Hepatic stellate cell (primary cell): Measurements from ENCODE around the gene FAAP20.
A peak's percentile ranks its signal among the peaks of the same experiment; 100 is the strongest.

Experiments
- DNase-seq: peaks from one replicate; pipeline ENCODE4 v3.0.0; 2011; ENCODE audit warnings: low spot score

FAAP20 gene

DNA sequence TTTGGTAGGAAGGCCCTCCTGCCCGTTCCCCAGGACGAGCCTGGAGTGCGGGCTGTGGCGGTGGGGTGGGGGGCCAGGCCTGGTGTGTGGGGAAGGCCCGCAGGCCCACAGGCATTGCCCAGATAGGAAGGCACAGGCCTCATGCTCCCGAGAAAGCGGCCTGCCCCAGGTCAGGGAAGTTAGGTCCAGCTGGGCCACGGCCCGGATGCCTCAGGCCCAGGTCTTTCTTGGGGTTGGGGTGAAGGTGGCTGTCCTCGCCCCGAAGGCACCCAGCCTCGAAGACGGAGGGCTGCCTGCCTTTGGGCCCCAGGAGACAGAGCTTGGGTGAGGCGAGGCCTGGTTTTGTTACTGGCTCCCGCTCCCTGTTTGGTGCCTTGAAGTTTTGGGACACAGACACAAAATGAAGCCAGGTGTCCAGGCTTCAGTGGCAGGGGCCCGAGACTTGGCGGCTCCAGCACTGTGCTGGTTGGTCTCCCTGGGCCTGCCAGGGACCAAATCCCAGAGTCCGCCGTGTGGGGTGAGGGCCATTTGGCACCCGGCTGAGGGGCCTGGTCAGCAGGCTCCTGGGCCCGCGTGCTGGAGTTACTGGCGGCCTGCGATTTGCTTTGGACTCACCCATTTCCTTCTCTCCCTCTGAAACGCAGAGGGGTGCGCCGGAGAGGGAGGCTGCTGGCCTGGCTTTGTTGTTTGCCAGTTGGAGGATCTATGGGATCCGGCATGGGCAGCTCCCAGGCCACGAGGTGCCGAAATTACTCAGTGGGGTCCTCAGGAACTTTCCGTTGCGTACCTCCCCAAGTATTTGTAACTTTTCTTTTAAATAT lies 35.5 kb upstream of the FAAP20 start:
- peak; percentile 65 for DNase-seq

DNA sequence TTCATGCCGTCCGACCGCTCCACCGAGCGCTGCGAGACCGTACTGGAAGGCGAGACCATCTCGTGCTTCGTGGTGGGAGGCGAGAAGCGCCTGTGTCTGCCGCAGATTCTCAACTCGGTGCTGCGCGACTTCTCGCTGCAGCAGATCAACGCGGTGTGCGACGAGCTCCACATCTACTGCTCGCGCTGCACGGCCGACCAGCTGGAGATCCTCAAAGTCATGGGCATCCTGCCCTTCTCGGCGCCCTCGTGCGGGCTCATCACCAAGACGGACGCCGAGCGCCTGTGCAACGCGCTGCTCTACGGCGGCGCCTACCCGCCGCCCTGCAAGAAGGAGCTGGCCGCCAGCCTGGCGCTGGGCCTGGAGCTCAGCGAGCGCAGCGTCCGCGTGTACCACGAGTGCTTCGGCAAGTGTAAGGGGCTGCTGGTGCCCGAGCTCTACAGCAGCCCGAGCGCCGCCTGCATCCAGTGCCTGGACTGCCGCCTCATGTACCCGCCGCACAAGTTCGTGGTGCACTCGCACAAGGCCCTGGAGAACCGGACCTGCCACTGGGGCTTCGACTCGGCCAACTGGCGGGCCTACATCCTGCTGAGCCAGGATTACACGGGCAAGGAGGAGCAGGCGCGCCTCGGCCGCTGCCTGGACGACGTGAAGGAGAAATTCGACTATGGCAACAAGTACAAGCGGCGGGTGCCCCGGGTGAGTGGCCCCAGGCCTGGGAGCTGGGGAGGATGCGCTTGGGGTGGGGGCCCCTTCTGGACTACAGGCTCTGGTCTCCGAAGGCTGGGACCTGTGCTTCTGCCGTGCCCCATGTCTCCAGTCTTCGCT lies 34.7 kb upstream of the FAAP20 start:
- peak; percentile 64 for DNase-seq

DNA sequence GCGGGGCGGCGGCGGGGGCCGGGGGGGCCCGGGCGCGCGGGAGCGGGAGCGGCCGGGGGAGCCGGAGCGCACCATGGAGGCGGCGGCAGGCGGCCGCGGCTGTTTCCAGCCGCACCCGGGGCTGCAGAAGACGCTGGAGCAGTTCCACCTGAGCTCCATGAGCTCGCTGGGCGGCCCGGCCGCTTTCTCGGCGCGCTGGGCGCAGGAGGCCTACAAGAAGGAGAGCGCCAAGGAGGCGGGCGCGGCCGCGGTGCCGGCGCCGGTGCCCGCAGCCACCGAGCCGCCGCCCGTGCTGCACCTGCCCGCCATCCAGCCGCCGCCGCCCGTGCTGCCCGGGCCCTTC lies 34.1 kb upstream of the FAAP20 start:
- DNase-seq, result no peak

DNA sequence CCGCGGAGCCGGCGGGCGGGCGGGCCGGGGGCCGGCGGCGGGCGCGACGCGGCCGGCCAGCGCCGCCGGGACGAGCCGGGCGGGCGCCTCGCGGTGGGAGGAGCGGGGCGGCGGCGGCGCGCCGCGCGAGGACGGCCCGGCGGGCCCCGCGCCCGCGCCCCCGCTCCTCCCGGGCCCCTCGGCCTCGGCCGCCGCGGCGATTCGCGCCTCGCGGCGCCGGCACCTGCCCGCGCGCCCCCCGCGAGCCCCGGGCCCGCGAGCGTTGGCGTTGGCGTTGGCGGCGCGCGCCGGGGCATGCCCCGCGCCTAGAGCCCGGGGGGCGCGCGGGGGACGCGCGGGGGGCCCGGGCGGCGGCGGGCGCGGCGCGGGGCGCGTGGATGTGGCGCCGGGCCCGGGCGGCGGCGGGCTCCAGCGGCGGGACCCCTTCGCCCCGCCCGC lies 33.6 kb upstream of the FAAP20 start, which contains the start of gene SKI:
SKI (plus strand) TSS at position 163 of the 438 bp plus-strand sequence. CDS start 448 bp downstream, outside the sequence.
- DNase-seq, result no peak

DNA sequence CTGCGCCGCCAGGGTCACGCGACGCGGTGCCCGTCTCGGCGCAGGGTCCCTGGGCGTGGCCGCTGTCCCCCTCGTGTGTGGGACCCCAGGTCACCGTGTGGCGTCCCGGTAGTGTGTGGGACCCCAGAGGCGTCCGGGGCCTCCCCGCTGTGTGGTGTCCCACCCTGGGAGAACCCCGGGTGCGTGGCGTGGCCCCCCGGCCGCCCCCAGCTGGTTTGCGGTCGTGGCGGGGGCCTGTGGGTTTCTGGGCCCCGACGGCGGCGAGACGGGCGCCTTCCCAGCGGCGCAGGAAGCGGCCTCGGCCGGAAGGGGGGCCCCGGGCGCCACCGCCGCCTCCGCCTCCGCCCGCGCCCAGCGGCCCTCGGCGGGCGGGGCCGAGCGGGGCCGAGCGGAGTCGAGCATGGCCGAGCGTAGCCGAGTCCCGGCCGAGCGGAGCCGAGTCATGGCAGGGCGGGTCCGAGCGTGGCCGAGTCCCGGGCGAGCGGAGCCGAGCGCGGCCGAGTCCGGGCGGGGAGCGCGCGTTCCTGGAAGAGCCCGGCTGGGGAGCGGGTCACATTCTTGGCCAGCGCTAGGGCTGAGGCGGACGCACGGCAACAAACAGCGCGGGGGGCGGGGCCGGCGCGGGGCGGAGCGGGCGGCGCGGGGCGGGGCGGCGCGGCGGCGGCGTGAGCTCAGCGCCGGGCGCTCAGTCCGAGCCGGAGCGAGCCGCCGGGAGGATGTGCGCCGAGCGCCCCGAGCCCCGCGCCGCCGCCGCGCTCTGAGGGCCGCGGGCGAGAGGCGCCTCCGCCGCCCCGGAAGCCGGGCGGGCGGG lies 33.0 kb upstream of the FAAP20 start:
- DNase-seq, result peak; percentile 98

DNA sequence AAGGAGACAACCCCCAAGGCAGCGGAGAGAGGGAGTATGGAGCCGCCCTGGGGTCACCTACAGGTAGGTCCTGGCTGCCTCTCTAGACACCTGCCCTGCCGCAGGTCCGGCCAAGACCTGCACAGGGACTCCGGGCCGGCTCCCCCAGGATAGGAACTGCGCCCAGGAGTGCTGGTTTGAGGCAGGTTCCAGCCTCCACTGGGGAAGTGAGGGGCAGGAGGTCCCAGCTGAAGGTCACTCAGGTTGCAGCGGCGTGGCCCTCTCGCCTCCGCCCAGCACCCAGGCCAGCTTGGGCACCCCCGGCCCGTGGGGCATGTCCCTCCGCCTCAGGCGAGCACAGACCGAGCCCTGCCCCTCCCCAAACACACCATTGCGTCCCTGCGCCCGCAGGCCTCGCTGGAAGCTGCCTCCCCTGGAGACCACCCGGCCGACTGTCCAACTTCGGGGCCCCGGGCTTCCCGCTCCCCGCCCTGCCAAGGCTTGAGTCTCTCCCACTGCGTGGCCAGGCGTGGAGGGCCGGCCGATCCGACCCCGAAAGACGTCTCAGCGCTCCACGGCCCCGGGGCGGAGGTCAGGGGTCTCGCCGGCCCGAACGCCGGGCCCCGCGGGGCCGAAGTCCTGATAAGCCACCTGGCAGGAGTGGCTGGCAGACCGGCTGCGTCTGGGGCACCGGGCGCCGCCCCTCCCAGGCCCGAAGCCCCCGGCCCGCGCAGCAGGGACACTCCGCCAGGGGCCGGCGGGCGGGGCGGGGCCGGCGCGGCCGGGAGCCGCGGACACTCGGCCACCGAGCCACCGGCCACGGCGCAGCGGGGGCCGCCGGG lies 32.2 kb upstream of the FAAP20 start:
- peak; percentile 50 for DNase-seq

DNA sequence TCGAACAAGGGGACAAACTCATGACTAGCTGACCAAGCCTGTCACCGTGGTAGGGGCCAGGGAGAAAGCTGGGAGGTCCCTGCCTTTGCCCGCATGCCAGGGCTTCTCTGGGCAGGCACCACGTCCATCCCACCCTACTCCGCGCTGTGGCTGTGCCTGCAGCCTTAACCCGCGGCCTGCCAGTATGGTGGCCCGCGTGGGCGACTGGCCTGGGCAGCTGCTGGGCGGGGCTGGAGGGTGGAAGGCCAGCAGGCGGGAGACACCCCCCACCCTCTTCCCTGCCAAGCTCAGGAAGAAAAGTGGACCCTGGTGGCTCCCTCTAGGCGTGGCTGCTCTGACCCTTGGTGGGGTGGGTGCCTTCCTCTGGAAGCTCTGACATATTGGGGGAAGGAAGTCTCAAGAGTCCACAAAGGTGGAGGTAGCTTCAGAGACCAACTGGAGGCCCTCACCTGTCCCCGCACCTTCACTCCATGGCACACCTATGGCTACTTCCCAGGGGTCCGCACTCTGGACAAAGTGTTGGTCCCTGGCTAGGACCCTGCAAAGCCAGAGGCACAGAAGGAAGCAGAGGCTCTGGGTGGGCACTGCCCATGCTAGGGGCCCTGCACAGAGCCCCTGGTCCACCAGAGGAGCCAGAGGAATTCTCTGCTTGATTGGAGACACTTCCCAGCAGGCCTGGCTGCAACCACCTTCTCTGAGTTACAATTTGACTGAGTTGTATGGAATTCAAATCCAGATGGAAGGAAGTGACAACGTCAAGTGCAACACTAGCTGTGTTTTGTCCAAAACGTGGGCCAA lies 30.3 kb upstream of the FAAP20 start:
- DNase-seq, result no peak

DNA sequence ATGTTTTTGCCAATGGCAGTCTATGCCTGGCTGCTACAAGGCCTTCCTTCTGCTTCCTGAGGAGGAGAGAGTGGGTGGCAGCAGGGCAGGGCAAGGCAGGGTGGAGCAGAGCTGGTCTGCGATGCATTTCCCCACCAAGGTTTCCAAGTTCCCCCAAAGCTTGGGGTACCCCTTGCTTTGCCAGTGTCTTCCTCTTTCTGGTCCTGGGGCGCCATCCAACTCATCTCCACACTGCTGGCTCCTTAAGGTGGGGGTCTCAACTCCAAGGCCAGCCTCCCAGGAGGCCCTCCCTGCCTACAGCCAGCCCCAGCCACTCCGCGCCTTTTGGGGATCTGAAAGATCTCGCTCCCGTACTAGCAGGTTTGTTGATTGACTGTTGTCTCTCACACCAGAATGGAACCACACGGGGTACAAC lies 29.6 kb upstream of the FAAP20 start:
- no peak for DNase-seq

DNA sequence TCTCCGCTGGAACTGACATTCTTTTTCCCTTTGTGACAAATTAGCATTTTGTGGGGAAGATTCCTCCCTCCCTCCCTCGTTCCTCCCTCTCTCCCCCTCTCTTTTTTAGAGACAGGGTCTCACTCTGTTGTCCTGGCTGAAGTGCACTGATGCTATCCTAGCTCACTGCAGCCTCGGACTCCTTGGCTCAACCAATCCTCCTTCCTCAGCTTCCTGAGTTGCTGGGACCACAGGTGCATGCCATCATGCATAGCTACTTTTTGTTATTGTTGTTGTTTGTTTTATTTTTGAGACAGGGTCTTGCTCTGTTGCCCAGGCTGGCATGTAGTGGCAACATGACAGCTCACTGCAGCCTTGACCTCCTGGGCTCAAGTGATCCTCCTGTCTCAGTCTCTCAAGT lies 26.7 kb upstream of the FAAP20 start:
- DNase-seq, result no peak

DNA sequence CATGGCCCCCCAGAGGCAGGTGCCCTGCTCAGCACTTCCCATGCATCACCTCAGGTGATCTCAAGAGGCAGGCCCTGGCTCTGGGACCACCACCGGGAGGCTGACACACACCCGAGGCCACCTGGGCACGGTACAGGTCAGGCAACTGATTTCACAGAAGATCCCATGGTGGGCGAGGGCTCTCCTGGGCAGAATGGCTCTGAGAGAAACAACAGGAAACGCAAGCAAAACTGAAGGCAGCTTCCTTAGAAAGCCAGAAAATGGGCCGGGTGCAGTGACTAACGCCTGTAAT lies 22.1 kb upstream of the FAAP20 start:
- DNase-seq, result no peak

DNA sequence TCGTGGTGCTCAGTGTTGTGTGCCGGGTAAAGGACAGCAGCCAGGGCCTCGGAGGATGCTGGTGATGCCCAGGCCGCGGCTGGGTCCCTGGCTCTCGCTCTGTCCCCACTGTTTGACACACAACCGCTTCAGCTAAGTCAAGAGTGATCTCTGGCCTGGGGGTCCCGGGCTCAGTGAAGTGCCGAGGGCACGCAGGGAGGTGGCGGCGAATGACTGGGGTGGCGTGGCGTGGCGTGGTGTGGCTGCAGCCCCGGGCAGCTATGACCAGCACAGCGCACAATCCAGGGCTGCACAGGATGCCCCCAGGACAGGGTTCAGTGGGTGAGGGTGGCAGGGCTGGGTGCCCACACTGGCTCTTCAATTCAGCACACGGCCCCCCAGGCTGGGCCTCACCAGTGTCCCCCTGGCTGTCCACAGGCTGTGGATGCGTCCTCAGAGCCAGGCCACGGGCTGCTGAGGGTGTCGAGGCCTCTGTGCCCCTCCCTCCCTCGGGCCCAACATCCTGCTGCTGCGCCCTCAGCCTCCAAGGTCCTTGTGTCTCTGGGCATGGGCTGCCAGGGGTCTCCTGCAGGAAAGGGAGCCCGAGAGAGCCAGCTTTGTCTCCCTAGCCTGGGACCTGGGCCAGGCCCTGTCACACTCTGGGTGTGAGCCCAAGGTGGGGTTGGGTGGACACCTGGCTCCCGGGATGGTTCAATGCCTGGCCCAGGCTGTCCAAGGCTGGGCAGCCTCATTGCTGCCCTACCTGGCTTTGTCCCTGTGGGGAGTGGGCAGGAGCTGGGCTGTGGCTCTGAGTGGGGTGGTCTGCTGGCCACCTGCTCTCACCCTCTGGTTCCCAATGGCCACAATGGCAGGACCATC lies 21.6 kb upstream of the FAAP20 start:
- DNase-seq, result no peak

DNA sequence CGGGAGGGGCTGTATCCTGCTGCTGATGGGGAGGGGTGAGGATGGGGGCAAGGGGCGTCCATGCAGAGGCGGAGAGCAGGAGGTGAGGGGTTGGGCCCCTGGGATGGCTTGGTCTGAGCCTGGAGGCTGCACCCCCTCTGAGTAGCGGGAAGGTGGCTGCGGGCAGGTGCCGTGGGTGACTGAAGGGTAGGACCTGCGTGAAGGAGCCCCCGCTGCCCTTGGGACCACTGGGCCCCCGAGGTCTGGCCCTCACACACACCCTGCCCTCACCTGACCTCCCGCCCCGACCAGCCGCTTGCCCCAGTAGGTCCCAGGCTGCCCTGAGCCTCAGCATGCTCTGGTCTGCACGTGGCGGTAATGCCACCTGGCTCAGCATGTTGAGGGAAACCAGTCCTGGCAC lies 20.8 kb upstream of the FAAP20 start:
- DNase-seq, result no peak

DNA sequence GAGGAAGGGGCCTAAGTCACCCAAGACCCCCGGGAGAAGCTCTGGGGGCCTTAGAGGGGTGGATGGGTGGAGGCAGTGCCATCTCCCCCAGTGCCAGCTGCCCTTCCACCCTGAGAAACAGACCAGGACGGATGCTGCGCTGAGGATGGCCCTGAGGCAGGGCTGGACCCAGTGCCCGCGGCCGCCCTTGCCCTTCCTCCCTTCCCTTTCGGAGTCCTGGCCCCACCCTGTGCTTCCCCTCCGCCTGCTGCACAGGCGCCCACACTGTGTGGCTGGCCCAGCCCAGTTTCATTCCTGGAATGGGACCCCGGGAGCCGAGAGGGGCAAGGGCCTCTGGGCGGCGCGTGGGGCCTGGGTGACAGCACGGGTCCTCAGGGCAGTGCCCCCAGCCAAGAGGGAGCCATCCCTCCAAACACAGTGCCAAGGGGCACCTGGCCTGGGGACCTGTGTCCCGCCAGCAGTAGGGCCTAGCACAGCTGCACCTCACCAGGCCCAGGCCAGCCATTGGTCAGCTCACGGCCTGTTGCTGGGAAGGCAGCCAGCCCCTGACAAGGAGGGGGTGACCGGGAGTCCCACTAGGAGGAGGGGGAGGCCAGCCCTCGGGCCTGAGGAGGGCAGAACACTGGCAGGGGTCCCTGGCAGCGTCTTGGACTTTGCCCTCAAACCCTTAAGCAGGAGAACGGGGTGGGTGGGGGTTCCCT lies 20.1 kb upstream of the FAAP20 start:
- no peak for DNase-seq

DNA sequence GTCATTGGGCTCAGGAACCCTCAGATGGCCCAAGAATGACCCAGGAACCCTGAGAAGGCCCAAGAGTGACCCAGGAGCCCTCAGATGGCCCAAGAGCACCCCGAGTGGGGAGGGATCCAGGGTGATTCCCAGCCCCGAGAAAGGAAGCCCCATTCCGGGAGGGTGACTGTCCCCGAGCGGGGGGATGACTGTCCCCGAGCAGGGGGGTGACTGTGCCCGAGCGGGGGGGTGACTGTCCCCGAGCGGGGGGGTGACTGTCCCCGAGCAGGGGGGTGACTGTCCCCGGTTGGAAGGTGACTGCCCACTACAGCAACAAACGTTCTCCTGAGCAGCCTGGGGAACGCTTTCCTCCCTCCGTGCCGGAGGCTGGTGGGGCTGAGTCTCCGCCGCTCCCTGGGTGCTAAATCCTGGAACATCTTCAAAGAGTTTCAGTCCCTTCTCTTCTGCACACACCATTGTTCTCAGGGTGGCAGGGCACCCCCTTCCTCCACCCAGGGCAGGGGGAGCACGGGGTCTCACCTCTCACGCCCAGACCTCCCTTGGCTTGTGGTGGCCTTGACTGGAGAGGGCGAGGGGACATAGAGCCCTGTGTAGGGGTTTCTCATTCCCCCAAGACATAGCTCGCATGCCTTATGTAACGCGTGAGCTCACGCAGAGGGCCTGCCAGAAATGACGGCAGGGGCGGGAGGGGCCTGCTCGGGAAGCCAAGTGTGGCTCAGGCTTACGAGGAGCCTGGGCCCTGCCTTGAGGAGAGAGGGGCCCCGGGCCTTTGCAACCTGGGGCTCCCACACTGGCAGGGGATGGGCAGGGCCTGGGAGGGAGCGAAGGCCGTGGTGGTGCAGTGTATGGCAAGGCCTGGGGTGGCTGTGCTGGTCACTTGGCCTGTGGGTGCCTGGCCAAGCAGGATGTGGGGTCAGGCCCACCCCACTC lies 19.3 kb upstream of the FAAP20 start:
- peak; percentile 84 for DNase-seq

DNA sequence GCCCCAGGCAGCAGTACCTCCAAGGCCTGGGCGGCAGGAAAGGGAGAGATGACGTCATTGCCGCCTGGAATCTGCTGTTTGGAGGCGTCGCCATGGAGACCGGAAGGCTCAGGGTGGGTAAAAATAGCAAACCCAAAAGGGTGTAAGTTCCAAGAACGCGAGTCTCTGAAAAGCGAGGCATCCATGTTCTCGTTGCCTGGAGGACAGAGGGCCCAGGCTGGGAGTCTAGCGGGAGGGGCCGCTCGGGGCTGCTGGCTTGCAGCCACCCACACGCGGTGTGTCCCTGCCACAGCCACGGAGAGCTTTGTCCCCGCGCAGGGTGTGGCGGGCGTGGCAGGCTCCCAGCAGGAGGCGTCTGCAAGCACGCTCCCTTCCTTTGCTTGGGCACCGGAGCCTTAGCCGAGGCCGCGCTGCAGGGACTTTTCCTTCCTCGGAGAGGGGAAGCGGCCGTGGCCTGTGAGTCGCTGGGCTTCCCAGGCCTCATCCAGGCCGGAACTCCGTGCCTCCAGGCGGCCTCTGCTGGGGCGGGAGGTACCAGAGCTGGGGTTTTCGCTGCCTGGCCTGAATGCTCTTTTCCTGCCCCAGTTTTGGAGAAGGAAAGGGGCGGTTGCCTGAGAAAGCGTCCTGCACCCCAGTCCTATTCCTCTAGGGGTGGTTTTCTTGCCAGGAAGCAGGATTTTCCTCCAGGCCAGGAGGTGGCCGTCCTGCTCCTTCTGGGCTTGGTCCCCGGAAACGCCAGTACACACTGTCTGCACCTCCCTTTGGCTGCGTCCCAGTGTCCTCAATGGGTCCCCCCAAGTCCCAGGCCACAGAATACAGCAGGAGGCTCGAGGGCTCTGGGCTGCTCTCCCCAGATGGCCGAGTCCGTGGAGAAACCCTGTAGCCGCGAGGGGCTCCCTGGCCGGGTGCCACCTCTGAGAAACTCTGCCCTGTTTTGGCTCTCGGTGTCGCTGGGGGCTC lies 18.2 kb upstream of the FAAP20 start:
- DNase-seq, result peak; percentile 98

DNA sequence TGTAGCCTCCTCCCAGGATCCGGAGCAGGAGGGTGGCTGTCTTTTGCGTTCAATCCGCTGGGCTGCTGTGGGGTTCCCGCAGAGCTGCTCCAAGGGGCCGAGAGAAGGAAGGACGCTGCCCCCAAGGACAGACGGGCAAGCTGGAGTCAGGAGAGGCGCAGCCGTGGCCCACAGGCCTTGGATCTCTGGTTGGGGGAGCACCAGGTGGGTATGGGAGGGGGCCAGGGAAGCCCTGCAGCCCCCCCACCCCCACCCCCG lies 17.6 kb upstream of the FAAP20 start:
- DNase-seq, result no peak

DNA sequence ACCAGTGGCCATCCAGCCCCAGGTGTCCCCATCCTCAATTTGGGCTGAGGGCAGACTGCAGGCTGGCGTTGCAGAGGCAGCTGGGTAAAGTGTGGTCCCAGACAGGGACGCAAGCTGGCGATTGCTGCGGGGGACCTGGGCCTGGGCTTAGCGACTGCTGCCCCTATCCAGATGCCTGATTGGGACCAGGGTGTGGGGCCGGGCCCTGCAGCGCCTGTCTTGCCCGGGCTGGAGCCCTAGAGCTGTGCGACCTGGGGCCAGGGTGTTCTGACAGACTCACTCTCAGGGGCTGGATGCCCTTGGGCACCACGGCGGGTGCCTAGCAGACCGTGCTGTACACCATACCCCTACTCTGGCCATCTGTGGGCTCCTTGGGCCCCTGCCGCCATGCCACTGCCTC lies 16.2 kb upstream of the FAAP20 start:
- no peak for DNase-seq
